HG02840 (cell line): ENCODE measurements around the gene FAM53B.

Experiments
- ATAC-seq: cut with Tn5 transposase; IDR thresholded peaks from one replicate; pipeline ENCODE4 v1.9.1; 2021; ENCODE audit warnings: mild to moderate bottlenecking, moderate library complexity, moderate number of reproducible peaks; ENCODE audit not compliant: unreplicated experiment, low FRiP score

Gene FAM53B

GRCh38 chr10:124743191-124744101, 732 bp downstream of the FAM53B start:
- peak; percentile 28 for ATAC-seq

GRCh38 chr10:124742413-124743190, 1.6 kb downstream of the FAM53B start:
- ATAC-seq = no peak

GRCh38 chr10:124741922-124742412, 2.2 kb downstream of the FAM53B start:
- no peak for ATAC-seq

- no peak for ATAC-seq
Observed at GRCh38 chr10:124741281-124741921, 2.8 kb downstream of the FAM53B start.

- ATAC-seq = no peak
Observed at GRCh38 chr10:124740369-124741280, 3.6 kb downstream of the FAM53B start.

- no peak for ATAC-seq
Observed at GRCh38 chr10:124739986-124740368, 4.2 kb downstream of the FAM53B start.

GRCh38 chr10:124739119-124739921, 4.9 kb downstream of the FAM53B start:
- ATAC-seq = no peak

GRCh38 chr10:124738441-124738840, 5.7 kb downstream of the FAM53B start:
- no peak for ATAC-seq

GRCh38 chr10:124737708-124738107, 6.5 kb downstream of the FAM53B start:
- no peak for ATAC-seq

GRCh38 chr10:124737221-124737620, 7.0 kb downstream of the FAM53B start:
- ATAC-seq = no peak

- no peak for ATAC-seq
Observed at GRCh38 chr10:124736491-124737136, 7.6 kb downstream of the FAM53B start.

GRCh38 chr10:124735491-124736286, 8.5 kb downstream of the FAM53B start:
- no peak for ATAC-seq

GRCh38 chr10:124734311-124735166, 9.6 kb downstream of the FAM53B start:
- no peak for ATAC-seq

- ATAC-seq = no peak
Observed at GRCh38 chr10:124733571-124734245, 10.5 kb downstream of the FAM53B start.

GRCh38 chr10:124732931-124733570, 11.1 kb downstream of the FAM53B start:
- ATAC-seq = peak; percentile 55

- no peak for ATAC-seq
Observed at GRCh38 chr10:124731551-124731950, 12.6 kb downstream of the FAM53B start.
